ENCODE data around the gene ATP8B1.

ATP8B1 gene

GRCh38 chr18:57768537-57769326 is 34.4 kb downstream of the ATP8B1 start:
- Histone ChIP-seq H3K36me3 (ENCODE audit: insufficient read depth, low read length) (no peaks in the 10 kb centered on the region), H3K27ac (ENCODE audit: low read depth, low read length) (peak overlapping the region; percentile 57), H3K4me1 (ENCODE audit: control insufficient read depth, insufficient read depth, low read length, unreplicated experiment) (peaks cover 27% of the 10 kb centered on the region), H2AFZ (ENCODE audit: low read length, unreplicated experiment) (no peak overlapping the region), H3K27me3 (ENCODE audit: insufficient read depth, low read length) (no peaks in the 10 kb centered on the region), H3K79me2 (ENCODE audit: control insufficient read depth, insufficient read depth, low read length, unreplicated experiment) (peaks cover 38% of the 10 kb centered on the region), H3K4me3 (ENCODE audit: low read depth, low read length) (no peak overlapping the region)

- Histone ChIP-seq H3K79me2 (ENCODE audit: control insufficient read depth, insufficient read depth, low read length, unreplicated experiment) (peaks cover 46% of the 10 kb centered on the region), H3K27me3 (ENCODE audit: insufficient read depth, low read length) (no peaks in the 10 kb centered on the region), H2AFZ (ENCODE audit: low read length, unreplicated experiment) (no peak overlapping the region), H3K27ac (ENCODE audit: low read depth, low read length) (no peak overlapping the region), H3K4me1 (ENCODE audit: control insufficient read depth, insufficient read depth, low read length, unreplicated experiment) (peaks cover 27% of the 10 kb centered on the region), H3K4me3 (ENCODE audit: low read depth, low read length) (no peak overlapping the region), H3K36me3 (ENCODE audit: insufficient read depth, low read length) (no peaks in the 10 kb centered on the region)
These were observed 35.7 kb downstream of the ATP8B1 start for GRCh38 chr18:57767259-57768050.

- peaks cover 11% of the 10 kb centered on the region for H3K4me1 ChIP-seq (ENCODE audit: control insufficient read depth, insufficient read depth, low read length, unreplicated experiment)
- no peak overlapping the region for H3K4me3 ChIP-seq (ENCODE audit: low read depth, low read length)
- no peaks in the 10 kb centered on the region for H3K27me3 ChIP-seq (ENCODE audit: insufficient read depth, low read length)
- H3K79me2 ChIP-seq (ENCODE audit: control insufficient read depth, insufficient read depth, low read length, unreplicated experiment) = peaks cover 35% of the 10 kb centered on the region
- H2AFZ ChIP-seq (ENCODE audit: low read length, unreplicated experiment) = no peak overlapping the region
- no peak overlapping the region for H3K27ac ChIP-seq (ENCODE audit: low read depth, low read length)
- H3K36me3 ChIP-seq (ENCODE audit: insufficient read depth, low read length) = 0 out of 2 replicates have a peak, but pooled peaks cover 5% of the 10 kb centered on the region
These were observed 38.1 kb downstream of the ATP8B1 start for GRCh38 chr18:57764995-57765394.

DNA sequence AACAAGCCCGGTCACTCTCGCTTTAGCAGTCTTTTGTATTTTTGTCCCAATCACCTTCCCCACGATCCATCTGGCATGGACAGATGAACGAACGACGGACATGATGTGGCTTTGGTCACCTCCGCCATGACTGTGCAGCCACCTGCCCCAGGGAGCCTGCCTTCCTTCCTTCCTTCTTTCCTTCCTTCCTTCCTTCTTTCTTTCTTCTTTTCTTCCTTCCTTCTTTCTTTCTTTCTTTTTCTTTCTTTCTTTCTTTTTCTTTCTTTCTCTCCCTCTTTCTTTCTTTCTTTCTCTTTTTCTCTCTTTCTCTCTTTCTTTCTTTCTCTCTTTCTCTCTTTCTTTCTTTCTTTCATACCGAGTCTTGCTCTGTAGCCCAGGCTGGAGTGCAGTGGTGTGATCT is 39.0 kb downstream of the ATP8B1 start:
- Histone ChIP-seq H3K4me1 (ENCODE audit: control insufficient read depth, insufficient read depth, low read length, unreplicated experiment) (peaks cover 9% of the 10 kb centered on the region), H2AFZ (ENCODE audit: low read length, unreplicated experiment) (no peak overlapping the region), H3K4me3 (ENCODE audit: low read depth, low read length) (no peak overlapping the region), H3K27me3 (ENCODE audit: insufficient read depth, low read length) (no peaks in the 10 kb centered on the region), H3K79me2 (ENCODE audit: control insufficient read depth, insufficient read depth, low read length, unreplicated experiment) (peaks cover 31% of the 10 kb centered on the region), H3K36me3 (ENCODE audit: insufficient read depth, low read length) (peaks cover 8% of the 10 kb centered on the region; the same call in 1 of the 2 replicates), H3K27ac (ENCODE audit: low read depth, low read length) (no peak overlapping the region)

GRCh38 chr18:57762686-57763085 is 40.4 kb downstream of the ATP8B1 start:
- Histone ChIP-seq H3K36me3 (ENCODE audit: insufficient read depth, low read length) (peaks cover 8% of the 10 kb centered on the region; the same call in 1 of the 2 replicates), H3K4me3 (ENCODE audit: low read depth, low read length) (no peak overlapping the region), H2AFZ (ENCODE audit: low read length, unreplicated experiment) (no peak overlapping the region), H3K27me3 (ENCODE audit: insufficient read depth, low read length) (no peaks in the 10 kb centered on the region), H3K27ac (ENCODE audit: low read depth, low read length) (no peak overlapping the region), H3K79me2 (ENCODE audit: control insufficient read depth, insufficient read depth, low read length, unreplicated experiment) (peaks cover 28% of the 10 kb centered on the region), H3K4me1 (ENCODE audit: control insufficient read depth, insufficient read depth, low read length, unreplicated experiment) (no peaks in the 10 kb centered on the region)

GRCh38 chr18:57759650-57760049 is 43.5 kb downstream of the ATP8B1 start:
- peaks cover 15% of the 10 kb centered on the region for H3K79me2 ChIP-seq (ENCODE audit: control insufficient read depth, insufficient read depth, low read length, unreplicated experiment)
- H3K4me3 ChIP-seq (ENCODE audit: low read depth, low read length) = no peak overlapping the region
- no peak overlapping the region for H2AFZ ChIP-seq (ENCODE audit: low read length, unreplicated experiment)
- H3K27ac ChIP-seq (ENCODE audit: low read depth, low read length) = no peak overlapping the region
- no peaks in the 10 kb centered on the region for H3K4me1 ChIP-seq (ENCODE audit: control insufficient read depth, insufficient read depth, low read length, unreplicated experiment)
- H3K27me3 ChIP-seq (ENCODE audit: insufficient read depth, low read length) = no peaks in the 10 kb centered on the region
- peaks cover 8% of the 10 kb centered on the region; the same call in 1 of the 2 replicates for H3K36me3 ChIP-seq (ENCODE audit: insufficient read depth, low read length)

DNA sequence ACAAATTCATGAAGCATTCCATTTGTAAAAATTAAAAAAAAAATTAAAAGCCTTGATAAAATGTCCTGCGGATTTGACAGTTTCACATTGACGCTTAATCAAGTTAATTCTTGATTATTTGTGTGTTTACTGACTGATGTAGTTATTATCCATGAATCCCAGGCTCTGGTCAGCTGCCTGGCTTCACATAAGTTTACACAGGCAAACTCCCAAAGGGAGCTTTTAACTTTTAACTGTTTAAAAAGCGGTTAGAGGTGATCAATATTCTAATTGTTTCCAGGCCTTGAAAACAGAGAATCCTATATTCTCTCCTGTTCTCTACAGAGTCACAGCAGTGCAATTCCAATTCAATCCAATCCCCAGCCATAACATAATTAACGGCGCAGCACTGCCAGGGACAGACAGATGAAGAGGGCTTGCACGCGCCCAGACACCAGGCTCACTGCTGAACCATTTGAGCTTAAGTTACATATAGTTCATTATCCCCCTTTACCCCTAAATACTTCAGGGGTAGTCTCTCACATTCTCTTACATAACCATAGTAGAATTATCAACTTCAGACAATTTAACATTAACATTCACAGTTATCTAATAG is 47.5 kb downstream of the ATP8B1 start:
- no peaks in the 10 kb centered on the region for H3K4me1 ChIP-seq (ENCODE audit: control insufficient read depth, insufficient read depth, low read length, unreplicated experiment)
- no peak overlapping the region for H3K27ac ChIP-seq (ENCODE audit: low read depth, low read length)
- H3K4me3 ChIP-seq (ENCODE audit: low read depth, low read length) = no peak overlapping the region
- H3K27me3 ChIP-seq (ENCODE audit: insufficient read depth, low read length) = no peaks in the 10 kb centered on the region
- H3K79me2 ChIP-seq (ENCODE audit: control insufficient read depth, insufficient read depth, low read length, unreplicated experiment) = peaks cover 7% of the 10 kb centered on the region
- H2AFZ ChIP-seq (ENCODE audit: low read length, unreplicated experiment) = no peak overlapping the region
- peaks cover 8% of the 10 kb centered on the region; the same call in 1 of the 2 replicates for H3K36me3 ChIP-seq (ENCODE audit: insufficient read depth, low read length)

GRCh38 chr18:57754577-57755338 is 48.4 kb downstream of the ATP8B1 start:
- H3K4me3 ChIP-seq (ENCODE audit: low read depth, low read length) = no peak overlapping the region
- no peaks in the 10 kb centered on the region for H3K27me3 ChIP-seq (ENCODE audit: insufficient read depth, low read length)
- peaks cover 3% of the 10 kb centered on the region; the same call in 1 of the 2 replicates for H3K36me3 ChIP-seq (ENCODE audit: insufficient read depth, low read length)
- no peak overlapping the region for H3K27ac ChIP-seq (ENCODE audit: low read depth, low read length)
- H3K4me1 ChIP-seq (ENCODE audit: control insufficient read depth, insufficient read depth, low read length, unreplicated experiment) = peaks cover 2% of the 10 kb centered on the region
- H2AFZ ChIP-seq (ENCODE audit: low read length, unreplicated experiment) = no peak overlapping the region
- peaks cover 3% of the 10 kb centered on the region for H3K79me2 ChIP-seq (ENCODE audit: control insufficient read depth, insufficient read depth, low read length, unreplicated experiment)

GRCh38 chr18:57753063-57753462 is 50.1 kb downstream of the ATP8B1 start:
- H3K36me3 ChIP-seq (ENCODE audit: insufficient read depth, low read length) = no peaks in the 10 kb centered on the region
- peaks cover 16% of the 10 kb centered on the region for H3K4me1 ChIP-seq (ENCODE audit: control insufficient read depth, insufficient read depth, low read length, unreplicated experiment)
- H3K27ac ChIP-seq (ENCODE audit: low read depth, low read length) = no peak overlapping the region
- H2AFZ ChIP-seq (ENCODE audit: low read length, unreplicated experiment) = no peak overlapping the region
- H3K27me3 ChIP-seq (ENCODE audit: insufficient read depth, low read length) = no peaks in the 10 kb centered on the region
- H3K79me2 ChIP-seq (ENCODE audit: control insufficient read depth, insufficient read depth, low read length, unreplicated experiment) = peaks cover 7% of the 10 kb centered on the region
- no peak overlapping the region for H3K4me3 ChIP-seq (ENCODE audit: low read depth, low read length)

GRCh38 chr18:57749604-57749970 is 53.5 kb downstream of the ATP8B1 start:
- Histone ChIP-seq H3K27ac (ENCODE audit: low read depth, low read length) (no peak overlapping the region), H3K79me2 (ENCODE audit: control insufficient read depth, insufficient read depth, low read length, unreplicated experiment) (peaks cover 14% of the 10 kb centered on the region)

More at GRCh38 chr18:57749604-57749970, 53.5 kb downstream of the ATP8B1 start:
- Histone ChIP-seq H3K4me3 (ENCODE audit: low read depth, low read length) (no peak overlapping the region), H2AFZ (ENCODE audit: low read length, unreplicated experiment) (no peak overlapping the region), H3K36me3 (ENCODE audit: insufficient read depth, low read length) (no peaks in the 10 kb centered on the region), H3K4me1 (ENCODE audit: control insufficient read depth, insufficient read depth, low read length, unreplicated experiment) (peaks cover 21% of the 10 kb centered on the region), H3K27me3 (ENCODE audit: insufficient read depth, low read length) (no peaks in the 10 kb centered on the region)

All from ACC112 (cell line).